Parathyroid adenoma (tissue), 2 donors: Measurements from ENCODE around the gene SSTR4.

ENCODE experiments used
- H2AFZ ChIP-seq: fragments of 300-600 bp; sonication (generic); one replicate; pipeline ENCODE4 v1.7.0; 2017; ENCODE audit warnings: antibody characterized with exemption, mild to moderate bottlenecking
- H3K27ac ChIP-seq: fragments of 300-600 bp; sonication (generic); one replicate; pipeline ENCODE4 v1.7.0; 2017
- H3K27me3 ChIP-seq: fragments of 300-600 bp; sonication (generic); one replicate; pipeline ENCODE4 v1.7.0; 2017; ENCODE audit warnings: low read length; ENCODE audit not compliant: control insufficient read depth, insufficient read depth
- H3K36me3 ChIP-seq: fragments of 300-600 bp; sonication (generic); one replicate; pipeline ENCODE4 v1.7.0; 2017; ENCODE audit warnings: low read length; ENCODE audit not compliant: control insufficient read depth, insufficient read depth
- H3K4me1 ChIP-seq: fragments of 300-600 bp; sonication (generic); one replicate; pipeline ENCODE4 v1.7.0; 2017; ENCODE audit warnings: control low read depth
- H3K4me2 ChIP-seq: fragments of 300-600 bp; sonication (generic); one replicate; pipeline ENCODE4 v1.7.0; 2017; ENCODE audit warnings: low read length
- H3K4me3 ChIP-seq: fragments of 300-600 bp; sonication (generic); one replicate; pipeline ENCODE4 v1.7.0; 2017; ENCODE audit warnings: low read depth, low read length
- H3K79me2 ChIP-seq: fragments of 300-600 bp; sonication (generic); one replicate; pipeline ENCODE4 v1.7.0; 2017; ENCODE audit warnings: control low read depth
- H3K9ac ChIP-seq: fragments of 300-600 bp; sonication (generic); one replicate; pipeline ENCODE4 v1.7.0; 2017; ENCODE audit warnings: mild to moderate bottlenecking
- H3K9me3 ChIP-seq: fragments of 300-600 bp; sonication (generic); one replicate; pipeline ENCODE4 v1.7.0; 2017; ENCODE audit warnings: low read length; ENCODE audit not compliant: control insufficient read depth
- TF ChIP-seq, protein P1 (sequence below): fragments of 300-600 bp; sonication (generic); IDR thresholded peaks from one replicate; pipeline ENCODE4 v1.7.0; 2017; ENCODE audit warnings: antibody characterized with exemption, mild to moderate bottlenecking
- donor health status: primary hyperparathyroidism.

Gene SSTR4

DNA sequence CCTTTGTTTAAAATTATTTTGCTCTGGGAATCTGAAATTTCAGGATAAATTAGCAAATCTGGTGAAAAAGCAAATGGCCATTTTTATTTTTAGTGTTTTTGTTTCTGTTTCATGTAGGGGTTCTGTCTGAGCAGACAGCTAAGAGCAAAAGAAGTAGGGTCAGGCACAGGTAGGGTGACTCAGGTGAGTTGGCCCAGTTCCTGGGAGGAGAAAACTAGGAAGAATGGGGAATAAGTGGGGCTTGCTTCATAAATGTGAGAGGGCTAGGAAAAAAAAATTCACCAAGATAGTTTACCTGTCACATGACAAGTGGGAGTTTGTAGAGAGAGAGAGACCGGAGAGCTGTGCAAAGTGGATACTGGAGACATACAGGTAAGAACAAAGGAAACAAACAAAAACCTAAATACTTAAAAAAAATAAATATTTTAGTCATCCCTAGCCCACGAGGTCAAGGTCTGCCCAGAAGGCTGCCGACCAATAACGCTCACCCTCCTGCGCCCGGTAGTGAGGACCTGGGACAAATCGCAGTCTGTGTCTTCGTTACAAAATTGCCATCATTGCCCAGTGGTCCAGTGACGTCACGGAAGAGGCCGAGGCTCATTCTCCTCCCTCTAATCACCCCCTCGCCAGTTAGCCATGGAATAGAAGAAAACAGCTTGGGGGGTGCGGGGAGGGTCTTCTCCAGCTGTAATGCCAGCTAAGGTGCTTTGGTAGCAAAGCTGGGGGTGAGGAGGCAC, 12.1 kb downstream of the SSTR4 start:
- no peaks in the 10 kb centered on the region for H3K36me3 ChIP-seq
- peak overlapping the region; percentile 64 for H3K27ac ChIP-seq
- no peak overlapping the region for H3K4me2 ChIP-seq
- H3K27me3 ChIP-seq = no peaks in the 10 kb centered on the region
- H3K4me3 ChIP-seq = peak overlapping the region; percentile 46
- H2AFZ ChIP-seq = peak overlapping the region; percentile 87
- H3K9me3 ChIP-seq = no peaks in the 10 kb centered on the region
- H3K4me1 ChIP-seq = peaks cover 9% of the 10 kb centered on the region
- H3K9ac ChIP-seq = no peak overlapping the region
- H3K79me2 ChIP-seq = no peaks in the 10 kb centered on the region
- TF ChIP-seq, protein P1, sequence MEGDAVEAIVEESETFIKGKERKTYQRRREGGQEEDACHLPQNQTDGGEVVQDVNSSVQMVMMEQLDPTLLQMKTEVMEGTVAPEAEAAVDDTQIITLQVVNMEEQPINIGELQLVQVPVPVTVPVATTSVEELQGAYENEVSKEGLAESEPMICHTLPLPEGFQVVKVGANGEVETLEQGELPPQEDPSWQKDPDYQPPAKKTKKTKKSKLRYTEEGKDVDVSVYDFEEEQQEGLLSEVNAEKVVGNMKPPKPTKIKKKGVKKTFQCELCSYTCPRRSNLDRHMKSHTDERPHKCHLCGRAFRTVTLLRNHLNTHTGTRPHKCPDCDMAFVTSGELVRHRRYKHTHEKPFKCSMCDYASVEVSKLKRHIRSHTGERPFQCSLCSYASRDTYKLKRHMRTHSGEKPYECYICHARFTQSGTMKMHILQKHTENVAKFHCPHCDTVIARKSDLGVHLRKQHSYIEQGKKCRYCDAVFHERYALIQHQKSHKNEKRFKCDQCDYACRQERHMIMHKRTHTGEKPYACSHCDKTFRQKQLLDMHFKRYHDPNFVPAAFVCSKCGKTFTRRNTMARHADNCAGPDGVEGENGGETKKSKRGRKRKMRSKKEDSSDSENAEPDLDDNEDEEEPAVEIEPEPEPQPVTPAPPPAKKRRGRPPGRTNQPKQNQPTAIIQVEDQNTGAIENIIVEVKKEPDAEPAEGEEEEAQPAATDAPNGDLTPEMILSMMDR = no peak

DNA sequence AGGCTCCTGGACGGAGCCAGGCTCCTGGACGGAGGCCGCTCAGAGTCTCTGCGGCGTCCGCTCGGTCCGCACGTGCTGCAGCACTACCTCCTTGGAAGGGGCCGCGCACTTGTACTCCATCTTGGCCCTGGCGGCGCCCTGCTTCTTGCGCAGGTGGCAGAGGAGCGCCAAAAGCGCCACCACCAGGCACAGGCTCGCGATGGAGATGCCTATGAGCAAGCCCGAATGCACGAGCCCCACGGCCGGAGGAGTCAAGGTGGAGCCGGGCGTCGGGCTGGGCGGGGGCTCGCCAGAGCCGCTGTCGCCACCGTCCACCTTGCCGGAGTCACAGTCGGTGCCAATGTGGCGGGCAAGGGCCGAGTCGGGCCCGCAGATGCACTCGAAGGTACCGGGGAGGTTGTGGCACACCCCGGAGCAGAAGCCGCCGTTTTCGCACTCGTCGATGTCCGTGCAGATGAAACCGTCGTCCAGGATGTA, 12.7 kb downstream of the SSTR4 start:
- peaks cover 9% of the 10 kb centered on the region for H3K4me1 ChIP-seq
- H3K9me3 ChIP-seq = no peaks in the 10 kb centered on the region
- peak overlapping the region; percentile 64 for H3K27ac ChIP-seq
- no peaks in the 10 kb centered on the region for H3K27me3 ChIP-seq
- H3K4me3 ChIP-seq = peak overlapping the region; percentile 46
- H2AFZ ChIP-seq = peak overlapping the region; percentile 87
- no peaks in the 10 kb centered on the region for H3K36me3 ChIP-seq
- TF ChIP-seq, protein P1 = no peak
- peak overlapping the region; percentile 70 for H3K4me2 ChIP-seq
- no peak overlapping the region for H3K9ac ChIP-seq
- H3K79me2 ChIP-seq = no peaks in the 10 kb centered on the region

DNA sequence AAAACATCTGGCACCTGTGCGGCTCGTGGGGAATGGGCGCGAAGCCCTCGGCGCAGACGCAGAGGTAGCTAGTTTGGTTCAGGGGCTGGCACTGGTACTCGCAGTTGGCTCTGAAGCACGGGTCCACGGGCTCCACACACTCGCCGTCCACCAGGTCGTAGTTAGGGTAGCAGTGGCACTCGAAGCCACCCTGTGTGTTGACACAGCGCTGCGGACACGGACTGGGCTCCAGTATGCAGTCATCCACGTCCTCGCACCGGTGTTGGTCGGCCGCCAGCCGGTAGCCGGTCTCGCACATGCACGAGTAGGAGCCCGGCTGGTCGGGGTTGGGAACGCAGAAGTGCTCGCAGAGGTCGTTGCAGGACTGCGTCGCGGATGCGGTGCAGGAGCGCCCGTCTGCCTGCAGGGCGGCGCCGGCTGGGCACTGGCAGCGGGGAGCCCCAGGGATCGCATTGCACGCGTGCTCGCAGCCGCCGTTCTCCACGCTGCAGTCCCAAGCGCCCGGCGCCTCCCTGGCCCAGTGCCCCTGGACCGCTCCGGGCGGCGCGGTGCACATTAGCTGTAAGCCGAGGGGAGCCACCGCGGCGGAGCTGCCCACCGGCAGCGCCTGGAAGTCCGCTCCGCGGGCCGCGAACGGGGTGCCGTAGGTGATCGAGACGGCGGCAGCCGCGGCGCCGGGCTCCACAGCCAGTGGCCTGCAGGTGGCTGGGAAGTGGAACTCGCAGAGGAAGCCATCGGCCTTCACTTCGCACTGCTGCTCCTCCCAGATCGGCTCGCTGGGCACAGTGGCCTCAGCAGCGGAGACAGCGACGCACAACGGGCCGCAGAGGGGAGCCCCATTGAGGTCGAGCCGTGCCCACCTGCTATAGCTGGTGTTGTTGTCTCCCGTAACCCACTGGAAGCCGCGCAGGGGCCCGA, 13.4 kb downstream of the SSTR4 start:
- H3K4me3 ChIP-seq = peak overlapping the region; percentile 46
- TF ChIP-seq, protein P1 = peak; percentile 49
- no peaks in the 10 kb centered on the region for H3K36me3 ChIP-seq
- H3K79me2 ChIP-seq = no peaks in the 10 kb centered on the region
- H3K27ac ChIP-seq = peak overlapping the region; percentile 64
- H3K9me3 ChIP-seq = no peaks in the 10 kb centered on the region
- no peak overlapping the region for H3K9ac ChIP-seq
- H2AFZ ChIP-seq = peak overlapping the region; percentile 87
- no peaks in the 10 kb centered on the region for H3K27me3 ChIP-seq
- peaks cover 9% of the 10 kb centered on the region for H3K4me1 ChIP-seq
- H3K4me2 ChIP-seq = peak overlapping the region; percentile 70

DNA sequence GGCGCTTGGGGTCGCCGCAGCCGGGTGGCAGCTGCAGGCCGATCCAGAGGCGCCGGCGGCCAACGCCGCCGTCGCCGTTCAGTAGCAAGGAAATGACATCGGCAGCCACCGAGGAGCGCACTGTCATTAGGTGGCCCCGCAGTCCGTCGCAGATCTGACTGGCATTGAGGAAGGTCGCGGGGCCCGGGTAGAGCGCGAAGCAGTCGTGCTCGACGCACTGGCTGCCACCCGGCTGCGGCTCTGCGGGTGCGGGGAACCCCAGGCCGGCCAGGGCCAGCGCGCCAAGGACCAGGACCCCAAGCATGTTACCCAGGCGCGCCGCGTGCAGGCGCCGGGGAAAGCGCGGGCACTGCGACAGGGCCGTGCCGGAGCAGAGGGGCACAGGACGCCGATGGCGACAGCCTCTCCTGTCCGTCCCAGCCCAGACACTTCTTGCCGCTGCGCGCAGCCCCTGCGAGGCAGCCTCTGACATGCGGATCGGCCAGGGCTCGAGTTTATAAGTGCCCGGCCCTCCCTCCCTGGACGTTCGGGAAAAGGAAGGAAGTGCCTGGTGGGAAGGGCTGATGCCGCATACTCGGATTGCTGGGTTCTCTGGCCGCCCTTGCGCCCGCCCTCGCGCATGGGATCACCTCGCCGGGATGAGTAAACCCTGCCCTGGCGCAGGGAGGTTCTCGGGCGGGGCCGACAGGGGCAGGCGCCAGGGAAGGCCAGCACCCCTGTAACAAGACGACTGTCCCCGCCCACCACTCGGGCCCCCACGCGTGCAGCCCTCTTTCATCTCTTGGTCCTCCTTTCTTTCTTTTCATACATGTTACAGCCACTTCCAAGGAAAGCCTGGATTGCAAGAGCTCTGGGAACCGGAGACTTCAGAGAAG, 14.3 kb downstream of the SSTR4 start, which contains the start of gene THBD:
TSS of gene THBD (minus strand) at position 472 of the 875 bp plus-strand sequence. CDS start at position 304, 168 bp downstream.
- Histone ChIP-seq H3K9ac (no peak within 1 kb of the TSS), H3K4me1 (peaks cover 9% of the 10 kb centered on the region), H3K4me3 (peak within 1 kb of the TSS; percentile 46), H2AFZ (peak within 1 kb of the TSS; percentile 87), H3K79me2 (no peaks in the 10 kb centered on the region), H3K27ac (peak within 1 kb of the TSS; percentile 64), H3K27me3 (no peaks in the 10 kb centered on the region), H3K4me2 (peak within 1 kb of the TSS; percentile 70), H3K9me3 (no peaks in the 10 kb centered on the region), H3K36me3 (no peaks in the 10 kb centered on the region)
- TF ChIP-seq, protein P1 = no peak
